Mesothelial cell of epicardium (in vitro differentiated cells): ENCODE data around the gene MINDY4B. TPM values are rescaled to one million over a fixed set of nuclear protein-coding genes. Genes with fewer than 3 reads are reported as not detected.

Experiments used
- DNase-seq, 2 experiments: peaks; one replicate each; pipeline ENCODE4 v3.0.0; 2021; ENCODE audit warnings: low spot score in 2 of 2; ENCODE audit not compliant: unreplicated experiment in 2 of 2
- H3K27ac Mint-ChIP-seq: 2 replicates; pipeline ENCODE4 v1.8.0; 2021; ENCODE audit warnings: mixed read lengths
- H3K27me3 Mint-ChIP-seq: 2 replicates; pipeline ENCODE4 v1.8.0; 2021; ENCODE audit warnings: low read depth, mixed read lengths
- H3K36me3 Mint-ChIP-seq: 2 replicates; pipeline ENCODE4 v1.8.0; 2021; ENCODE audit warnings: mixed read lengths
- H3K4me1 Mint-ChIP-seq: 2 replicates; pipeline ENCODE4 v1.8.0; 2021; ENCODE audit warnings: mixed read lengths
- H3K4me3 Mint-ChIP-seq: 2 replicates; pipeline ENCODE4 v1.8.0; 2021; ENCODE audit warnings: mild to moderate bottlenecking, moderate library complexity, mixed read lengths
- H3K9me3 Mint-ChIP-seq: 2 replicates; pipeline ENCODE4 v1.8.0; 2021; ENCODE audit warnings: mixed read lengths
- total RNA-seq: library from RNA; stranded (reverse); gene quantifications from 3 replicates; pipeline ENCODE4 v1.2.1, GENCODE V29; 2021
- TF ChIP-seq, protein P1 (sequence below): fragments of 200-600 bp; sonication (generic); IDR thresholded peaks from one replicate; pipeline ENCODE4 v1.5.0; 2021; ENCODE audit warnings: antibody characterized with exemption; ENCODE audit not compliant: unreplicated experiment

Gene MINDY4B
- total RNA-seq, 1 donor from 2014 or later = not detected

DNA sequence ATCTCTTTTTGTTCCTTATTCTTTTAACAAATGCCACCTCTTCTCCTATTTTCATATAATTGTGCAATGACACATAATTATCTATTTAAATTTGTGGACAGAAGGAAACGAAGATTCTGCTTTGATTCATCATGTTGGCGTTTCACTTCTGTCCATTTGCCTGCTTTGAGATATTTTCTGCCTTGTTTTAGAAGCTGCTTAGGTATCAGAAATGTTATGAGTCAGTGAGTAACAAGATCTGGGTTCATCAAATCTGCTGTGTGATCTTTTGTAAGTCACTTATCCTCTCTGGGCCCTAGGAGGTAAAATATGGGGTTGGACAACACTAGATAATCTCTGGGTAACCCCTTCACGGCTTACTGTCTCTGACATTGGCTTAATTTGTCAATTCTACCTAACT is 7.3 kb upstream of the MINDY4B start:
- no peak for DNase-seq
- Mint-ChIP-seq H3K27me3 (peaks cover 26% of the 10 kb centered on the region), H3K4me3 (no peak overlapping the region), H3K9me3 (peaks cover 3% of the 10 kb centered on the region), H3K4me1 (no peaks in the 10 kb centered on the region), H3K36me3 (no peaks in the 10 kb centered on the region), H3K27ac (no peak overlapping the region)
- TF ChIP-seq, protein P1, sequence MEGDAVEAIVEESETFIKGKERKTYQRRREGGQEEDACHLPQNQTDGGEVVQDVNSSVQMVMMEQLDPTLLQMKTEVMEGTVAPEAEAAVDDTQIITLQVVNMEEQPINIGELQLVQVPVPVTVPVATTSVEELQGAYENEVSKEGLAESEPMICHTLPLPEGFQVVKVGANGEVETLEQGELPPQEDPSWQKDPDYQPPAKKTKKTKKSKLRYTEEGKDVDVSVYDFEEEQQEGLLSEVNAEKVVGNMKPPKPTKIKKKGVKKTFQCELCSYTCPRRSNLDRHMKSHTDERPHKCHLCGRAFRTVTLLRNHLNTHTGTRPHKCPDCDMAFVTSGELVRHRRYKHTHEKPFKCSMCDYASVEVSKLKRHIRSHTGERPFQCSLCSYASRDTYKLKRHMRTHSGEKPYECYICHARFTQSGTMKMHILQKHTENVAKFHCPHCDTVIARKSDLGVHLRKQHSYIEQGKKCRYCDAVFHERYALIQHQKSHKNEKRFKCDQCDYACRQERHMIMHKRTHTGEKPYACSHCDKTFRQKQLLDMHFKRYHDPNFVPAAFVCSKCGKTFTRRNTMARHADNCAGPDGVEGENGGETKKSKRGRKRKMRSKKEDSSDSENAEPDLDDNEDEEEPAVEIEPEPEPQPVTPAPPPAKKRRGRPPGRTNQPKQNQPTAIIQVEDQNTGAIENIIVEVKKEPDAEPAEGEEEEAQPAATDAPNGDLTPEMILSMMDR = no peak

GRCh38 chr3:150911771-150912170 is 6.5 kb upstream of the MINDY4B start:
- H3K27me3 Mint-ChIP-seq = peaks cover 28% of the 10 kb centered on the region

DNA sequence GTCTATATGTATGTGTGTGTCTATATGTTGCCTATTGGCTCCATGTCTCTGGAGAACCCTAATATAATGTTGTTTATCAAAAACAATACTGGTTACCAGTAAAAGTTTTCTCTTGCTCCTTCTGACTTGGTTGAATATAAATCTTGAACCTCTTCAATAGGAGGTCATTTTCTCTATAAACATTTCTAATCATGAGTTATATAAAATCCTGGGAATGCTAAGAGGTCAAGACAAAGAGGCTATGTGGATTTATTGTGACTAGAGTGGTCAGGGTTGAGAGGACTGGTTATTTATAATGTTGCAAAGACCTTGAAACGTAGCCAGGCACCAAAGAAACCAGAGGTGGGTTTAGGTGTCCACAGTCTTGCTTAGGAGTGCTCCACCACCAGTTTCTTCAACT is 1.2 kb upstream of the MINDY4B start:
- H3K4me3 Mint-ChIP-seq = no peak overlapping the region

More at GRCh38 chr3:150911771-150912170, 6.5 kb upstream of the MINDY4B start:
- Mint-ChIP-seq H3K36me3 (no peaks in the 10 kb centered on the region), H3K27ac (no peak overlapping the region), H3K9me3 (peaks cover 7% of the 10 kb centered on the region), H3K4me3 (no peak overlapping the region), H3K4me1 (no peaks in the 10 kb centered on the region)
- TF ChIP-seq, protein P1 = no peak
- no peak for DNase-seq

DNA sequence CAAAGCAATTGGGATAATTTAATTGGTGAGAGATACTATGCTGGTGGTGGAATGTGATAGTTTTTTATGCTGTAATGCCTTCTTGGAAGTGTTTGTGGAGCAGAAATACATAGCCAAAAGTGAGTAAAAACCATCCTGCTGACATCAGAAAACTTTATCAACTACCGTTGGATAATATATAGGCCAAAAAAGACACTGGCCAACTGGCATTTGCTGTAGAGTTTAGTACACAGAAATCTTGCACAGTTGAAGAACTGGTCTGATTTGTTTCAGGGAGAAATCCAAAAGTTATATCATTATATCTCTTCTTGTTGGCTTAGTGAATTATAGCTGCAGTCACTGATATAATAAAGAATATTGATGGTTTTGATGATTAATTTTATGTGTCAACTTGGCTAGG is 507 bp upstream of the MINDY4B start:
- H3K4me1 Mint-ChIP-seq = peaks cover 17% of the 10 kb centered on the region
- DNase-seq = no peak
- H3K4me3 Mint-ChIP-seq = no peak overlapping the region
- H3K27me3 Mint-ChIP-seq = peaks cover 27% of the 10 kb centered on the region
- H3K27ac Mint-ChIP-seq = no peak overlapping the region
- no peaks in the 10 kb centered on the region for H3K36me3 Mint-ChIP-seq
- H3K9me3 Mint-ChIP-seq = peaks cover 7% of the 10 kb centered on the region
- TF ChIP-seq, protein P1 = no peak

More for the DNA sequence above, 1.2 kb upstream of the MINDY4B start:
- DNase-seq = no peak
- peaks cover 31% of the 10 kb centered on the region for H3K27me3 Mint-ChIP-seq
- H3K36me3 Mint-ChIP-seq = no peaks in the 10 kb centered on the region
- H3K4me1 Mint-ChIP-seq = peaks cover 17% of the 10 kb centered on the region
- peaks cover 7% of the 10 kb centered on the region for H3K9me3 Mint-ChIP-seq
- TF ChIP-seq, protein P1 = no peak
- no peak overlapping the region for H3K27ac Mint-ChIP-seq

GRCh38 chr3:150902988-150903387 is 2.3 kb downstream of the MINDY4B start:
- Mint-ChIP-seq H3K27ac (no peak overlapping the region), H3K27me3 (peaks cover 11% of the 10 kb centered on the region), H3K9me3 (peaks cover 7% of the 10 kb centered on the region), H3K4me1 (peaks cover 17% of the 10 kb centered on the region), H3K4me3 (no peak overlapping the region), H3K36me3 (no peaks in the 10 kb centered on the region)
- no peak for DNase-seq
- TF ChIP-seq, protein P1 = no peak

GRCh38 chr3:150901793-150902192 is 3.4 kb downstream of the MINDY4B start:
- TF ChIP-seq, protein P1 = no peak
- Mint-ChIP-seq H3K27ac (no peak overlapping the region), H3K36me3 (no peaks in the 10 kb centered on the region), H3K9me3 (no peaks in the 10 kb centered on the region), H3K4me3 (no peak overlapping the region), H3K4me1 (peaks cover 17% of the 10 kb centered on the region), H3K27me3 (peaks cover 7% of the 10 kb centered on the region)
- DNase-seq = no peak
